Measurements from ENCODE around the gene C6orf120. TPM values are rescaled to one million over a fixed set of nuclear protein-coding genes. Genes with fewer than 3 reads are reported as not detected.
"Not testable (repeated sequence)": the region's sequence is repeated elsewhere in the genome, so short reads cannot be mapped to it uniquely, and the experiment has no call there.

C6orf120 gene
- total RNA-seq, 1 donor from 2014 or later = 14.0 TPM

DNA sequence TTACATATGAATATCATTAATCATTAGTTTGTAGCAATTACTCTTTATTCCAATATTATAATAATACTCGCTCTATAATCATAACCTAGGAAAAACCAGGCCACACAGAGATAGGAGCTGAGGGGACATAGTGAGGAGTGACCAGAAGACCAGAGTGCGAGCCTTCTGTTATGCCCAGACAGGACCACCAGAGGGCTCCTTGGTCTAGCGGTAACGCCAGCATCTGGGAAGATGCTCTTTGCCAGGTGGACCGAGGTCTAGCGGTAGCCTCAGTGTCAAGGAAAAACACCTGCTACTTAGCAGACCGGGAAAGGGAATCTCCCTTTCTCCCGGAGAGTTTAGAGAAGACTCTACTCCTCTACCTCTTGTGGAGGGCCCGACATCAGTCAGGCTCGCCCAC is 4.8 kb upstream of the C6orf120 start:
- H3K9me3 ChIP-seq (replicated peaks) = peaks cover 21% of the 10 kb centered on the region
- H3K36me3 ChIP-seq; H3K27me3 ChIP-seq (ENCODE audit: low read depth); intact Hi-C loops (cut with micrococcal nuclease); DNase-seq; H3K27ac ChIP-seq (replicated peaks); H3K4me3 ChIP-seq: not testable (repeated sequence)
- TF ChIP-seq, protein P1, sequence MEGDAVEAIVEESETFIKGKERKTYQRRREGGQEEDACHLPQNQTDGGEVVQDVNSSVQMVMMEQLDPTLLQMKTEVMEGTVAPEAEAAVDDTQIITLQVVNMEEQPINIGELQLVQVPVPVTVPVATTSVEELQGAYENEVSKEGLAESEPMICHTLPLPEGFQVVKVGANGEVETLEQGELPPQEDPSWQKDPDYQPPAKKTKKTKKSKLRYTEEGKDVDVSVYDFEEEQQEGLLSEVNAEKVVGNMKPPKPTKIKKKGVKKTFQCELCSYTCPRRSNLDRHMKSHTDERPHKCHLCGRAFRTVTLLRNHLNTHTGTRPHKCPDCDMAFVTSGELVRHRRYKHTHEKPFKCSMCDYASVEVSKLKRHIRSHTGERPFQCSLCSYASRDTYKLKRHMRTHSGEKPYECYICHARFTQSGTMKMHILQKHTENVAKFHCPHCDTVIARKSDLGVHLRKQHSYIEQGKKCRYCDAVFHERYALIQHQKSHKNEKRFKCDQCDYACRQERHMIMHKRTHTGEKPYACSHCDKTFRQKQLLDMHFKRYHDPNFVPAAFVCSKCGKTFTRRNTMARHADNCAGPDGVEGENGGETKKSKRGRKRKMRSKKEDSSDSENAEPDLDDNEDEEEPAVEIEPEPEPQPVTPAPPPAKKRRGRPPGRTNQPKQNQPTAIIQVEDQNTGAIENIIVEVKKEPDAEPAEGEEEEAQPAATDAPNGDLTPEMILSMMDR (IDR thresholded peaks at IDR 0.05; ENCODE audit: borderline replicate concordance) = peak; percentile 60
- H3K4me1 ChIP-seq = peaks cover 20% of the 10 kb centered on the region

DNA sequence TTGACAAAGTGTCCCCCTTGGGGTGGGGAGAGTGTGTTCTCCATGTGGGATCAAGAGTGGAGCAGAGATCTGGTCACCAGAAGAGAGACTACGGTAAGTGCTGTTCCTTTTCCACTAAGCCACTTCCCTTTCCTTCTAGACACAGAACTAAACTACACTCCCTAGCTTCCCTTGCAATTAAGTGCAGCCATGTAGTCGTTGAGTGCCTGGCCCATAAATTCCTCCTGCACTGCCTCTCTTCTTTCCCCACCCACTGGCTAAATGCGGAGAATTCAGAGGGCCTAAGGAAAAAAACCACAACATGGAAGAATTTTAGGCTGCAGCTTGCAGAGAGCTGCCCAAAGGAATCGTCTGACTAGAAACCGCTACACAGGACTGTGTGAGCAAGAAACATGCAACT is 1.6 kb upstream of the C6orf120 start:
- Histone ChIP-seq H3K9me3 (replicated peaks) (peaks cover 7% of the 10 kb centered on the region), H3K4me1 (peaks cover 52% of the 10 kb centered on the region), H3K27me3 (ENCODE audit: low read depth) (no peaks in the 10 kb centered on the region), H3K36me3 (peaks cover 9% of the 10 kb centered on the region), H3K4me3 (no peak overlapping the region), H3K27ac (replicated peaks) (no peak overlapping the region)
- TF ChIP-seq, protein P1 (IDR thresholded peaks at IDR 0.05; ENCODE audit: borderline replicate concordance) = no peak
- intact Hi-C loops (cut with micrococcal nuclease) = no loop called here
- DNase-seq = no peak

DNA sequence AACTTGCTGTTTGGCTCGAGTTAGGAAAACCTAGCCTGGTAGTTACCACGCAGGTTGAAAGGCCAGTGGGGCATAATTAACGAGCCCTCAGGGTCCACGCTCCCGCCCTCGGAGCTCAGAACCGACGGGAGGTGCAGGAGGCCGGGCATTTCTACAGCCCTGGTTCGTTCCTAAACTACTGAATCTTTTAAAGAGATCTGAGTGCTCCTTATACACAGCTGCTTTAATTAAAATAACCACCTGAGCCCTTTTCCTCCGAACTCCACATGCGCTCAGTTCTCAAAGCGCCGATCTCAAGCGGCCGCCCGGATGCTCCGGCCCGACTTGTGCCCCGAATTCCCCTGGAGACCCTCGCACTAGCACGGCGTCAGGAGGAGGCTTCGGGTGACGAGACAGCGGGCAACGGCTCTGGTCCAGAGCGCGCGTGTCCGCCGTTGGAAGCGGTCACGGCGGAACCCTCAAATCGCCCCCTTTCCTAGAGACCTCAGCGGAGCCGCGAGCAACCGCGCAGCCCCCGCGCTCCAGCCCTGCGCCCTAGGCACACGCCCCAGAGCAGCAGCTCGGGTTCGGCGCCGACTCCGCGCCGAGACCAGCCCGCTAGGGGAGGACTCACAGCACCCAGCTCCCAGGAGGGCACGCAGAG is 494 bp upstream of the C6orf120 start:
- intact Hi-C loops (cut with micrococcal nuclease) = no loop called here
- peaks cover 56% of the 10 kb centered on the region for H3K4me1 ChIP-seq
- peaks cover 14% of the 10 kb centered on the region for H3K36me3 ChIP-seq

DNA sequence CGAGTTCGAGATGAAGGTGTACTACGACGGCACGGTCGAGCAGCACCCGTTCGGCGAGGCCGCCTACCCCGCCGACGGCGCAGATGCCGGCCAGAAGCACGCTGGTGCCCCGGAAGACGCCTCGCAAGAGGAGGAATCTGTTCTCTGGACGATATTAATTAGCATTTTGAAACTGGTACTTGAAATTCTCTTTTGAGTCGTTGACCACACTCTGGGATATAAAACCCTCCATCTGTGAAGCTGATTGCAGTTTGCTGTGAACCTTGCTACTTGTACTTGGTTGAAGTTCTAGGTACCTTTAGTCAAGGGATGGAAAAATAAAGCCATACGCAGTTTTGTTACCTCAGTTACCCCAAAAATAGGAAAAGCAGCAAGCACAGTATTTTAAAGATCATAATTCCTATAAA is 917 bp downstream of the C6orf120 start:
- no peak for DNase-seq
- H3K9me3 ChIP-seq (replicated peaks) = no peaks in the 10 kb centered on the region
- peak overlapping the region; percentile 96 for H3K4me3 ChIP-seq
- TF ChIP-seq, protein P1 (IDR thresholded peaks at IDR 0.05; ENCODE audit: borderline replicate concordance) = no peak
- intact Hi-C loops (cut with micrococcal nuclease) = no loop called here
- peak overlapping the region; percentile 96 for H3K27ac ChIP-seq (replicated peaks)
- peaks cover 61% of the 10 kb centered on the region for H3K4me1 ChIP-seq
- H3K27me3 ChIP-seq (ENCODE audit: low read depth) = no peaks in the 10 kb centered on the region
- H3K36me3 ChIP-seq = peaks cover 17% of the 10 kb centered on the region

More for the DNA sequence above, 494 bp upstream of the C6orf120 start:
- DNase-seq = no peak
- TF ChIP-seq, protein P1 (IDR thresholded peaks at IDR 0.05; ENCODE audit: borderline replicate concordance) = no peak
- no peaks in the 10 kb centered on the region for H3K27me3 ChIP-seq (ENCODE audit: low read depth)
- H3K9me3 ChIP-seq (replicated peaks) = peaks cover under 1% of the 10 kb centered on the region
- H3K4me3 ChIP-seq = peak overlapping the region; percentile 96
- H3K27ac ChIP-seq (replicated peaks) = peak overlapping the region; percentile 96

DNA sequence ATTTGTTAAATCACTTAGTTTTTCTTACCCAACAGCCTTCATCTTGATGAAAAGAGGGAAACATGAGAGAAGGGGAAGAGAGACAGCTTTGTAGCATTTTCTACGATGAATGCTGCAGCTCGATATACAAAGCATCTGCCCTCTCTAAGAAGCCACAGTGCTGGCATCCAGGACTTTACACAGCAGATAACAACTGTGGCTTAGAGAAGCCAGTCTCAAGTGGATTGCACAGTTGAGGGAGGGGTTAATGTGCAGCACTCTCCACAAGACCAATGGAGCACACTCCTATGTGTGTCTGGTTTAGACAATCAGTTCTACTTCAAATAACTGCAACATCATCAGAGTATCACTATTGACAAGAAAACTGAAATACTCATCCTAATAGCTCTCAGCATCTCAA is 5.8 kb downstream of the C6orf120 start:
- TF ChIP-seq, protein P1 (IDR thresholded peaks at IDR 0.05; ENCODE audit: borderline replicate concordance) = no peak
- H3K9me3 ChIP-seq (replicated peaks) = no peaks in the 10 kb centered on the region
- no peak overlapping the region for H3K27ac ChIP-seq (replicated peaks)
- intact Hi-C loops (cut with micrococcal nuclease) = no loop called here
- DNase-seq = no peak
- H3K36me3 ChIP-seq = peaks cover 55% of the 10 kb centered on the region
- H3K4me1 ChIP-seq = peaks cover 39% of the 10 kb centered on the region
- no peak overlapping the region for H3K4me3 ChIP-seq
- no peaks in the 10 kb centered on the region for H3K27me3 ChIP-seq (ENCODE audit: low read depth)

Data from left ventricle myocardium inferior (tissue), 1 donor.